GM15510 (cell line): Measurements from ENCODE around the gene ETV6.

ENCODE experiments used
- POLR2A ChIP-seq: IDR thresholded peaks from 3 replicates; pipeline ENCODE4 v1.6.1; 2011; ENCODE audit warnings: borderline replicate concordance; ENCODE audit not compliant: insufficient read length; ENCODE audit errors: extremely low read depth

Gene ETV6

GRCh38 chr12:11756022-11756421, 106.5 kb downstream of the ETV6 start:
- no peak for TF ChIP-seq POLR2A

GRCh38 chr12:11756523-11756922, 107.0 kb downstream of the ETV6 start:
- no peak for TF ChIP-seq POLR2A

- no peak for TF ChIP-seq POLR2A
Observed at GRCh38 chr12:11757095-11757494, 107.6 kb downstream of the ETV6 start.

GRCh38 chr12:11757531-11757930, 108.1 kb downstream of the ETV6 start:
- TF ChIP-seq POLR2A: no peak

- no peak for TF ChIP-seq POLR2A
Observed at GRCh38 chr12:11758087-11758486, 108.6 kb downstream of the ETV6 start.

GRCh38 chr12:11758510-11759493, 109.3 kb downstream of the ETV6 start:
- TF ChIP-seq POLR2A: no peak

- no peak for TF ChIP-seq POLR2A
Observed at GRCh38 chr12:11759494-11759878, 110.0 kb downstream of the ETV6 start.

- TF ChIP-seq POLR2A: no peak
Observed at GRCh38 chr12:11759899-11760298, 110.4 kb downstream of the ETV6 start.

GRCh38 chr12:11761869-11762567, 112.5 kb downstream of the ETV6 start:
- no peak for TF ChIP-seq POLR2A

- TF ChIP-seq POLR2A: no peak
Observed at GRCh38 chr12:11762723-11763326, 113.4 kb downstream of the ETV6 start.

GRCh38 chr12:11763760-11764520, 114.5 kb downstream of the ETV6 start:
- no peak for TF ChIP-seq POLR2A

GRCh38 chr12:11764837-11765236, 115.4 kb downstream of the ETV6 start:
- no peak for TF ChIP-seq POLR2A

- no peak for TF ChIP-seq POLR2A
Observed at GRCh38 chr12:11765421-11765816, 115.9 kb downstream of the ETV6 start.
